Activated CD8-positive, alpha-beta memory T cell treated with anti-CD3 and anti-CD28 coated beads, Interleukin-2, amount 10 ng/mL, durations not matched to agents 7 days and 5 days (primary cell): ENCODE measurements around the gene GCNA. TPM values are rescaled to one million over a fixed set of nuclear protein-coding genes. Genes with fewer than 3 reads are reported as not detected.

Experiments used
- total RNA-seq, 2 experiments: library from RNA; stranded (reverse); gene quantifications; one replicate each; pipeline ENCODE4 v1.2.3, GENCODE V29; 2021

The GCNA gene
- total RNA-seq, 2 experiments from 2014 or later: 4.3 to 6.7 TPM

Other genes starting within 250 kb of the GCNA start
- 10 to 100 TPM; 35.3 to 46.1 TPM for gene TAF1, start 212.1 kb upstream of the GCNA start, total RNA-seq
- 100 to 1,000 TPM; 365 to 381 TPM for gene OGT, start 45.3 kb upstream of the GCNA start, total RNA-seq
- 100 to 1,000 TPM in 1 of 2 experiments, 10 to 100 TPM in 1; 97.4 to 119 TPM for gene CXCR3, start 40.1 kb downstream of the GCNA start, total RNA-seq
- not detected for gene CXorf49, start 139.8 kb downstream of the GCNA start, total RNA-seq
- gene CXorf49B, start 184.9 kb downstream of the GCNA start, total RNA-seq: not detected